MM.1S (cell line): ENCODE data around the gene ERFL.
"Not testable (repeated sequence)": the region's sequence is repeated elsewhere in the genome, so short reads cannot be mapped to it uniquely, and the experiment has no call there.

ENCODE experiments used
- DNase-seq: peaks from one replicate; pipeline ENCODE4 v3.0.0-alpha.2; 2015
- H2AFZ ChIP-seq: fragments of 300-600 bp; sonication (generic); 2 replicates; pipeline ENCODE4 v1.6.0; 2016; ENCODE audit warnings: antibody characterized with exemption, low read length
- H3F3A ChIP-seq: fragments of 300-600 bp; sonication (generic); 2 replicates; pipeline ENCODE4 v1.6.1; 2016; ENCODE audit warnings: mild to moderate bottlenecking, antibody characterized with exemption, low read length, moderate library complexity, mixed read lengths; ENCODE audit not compliant: insufficient read depth
- H3K27ac ChIP-seq: fragments of 300-600 bp; sonication (generic); 2 replicates; pipeline ENCODE4 v1.5.1; 2016; ENCODE audit warnings: mild to moderate bottlenecking, low read length
- H3K27me3 ChIP-seq: fragments of 300-600 bp; sonication (generic); replicated peaks from 2 replicates; pipeline ENCODE4 v1.6.0; 2016; ENCODE audit warnings: low read length; ENCODE audit not compliant: insufficient read depth
- H3K36me3 ChIP-seq: fragments of 300-600 bp; sonication (generic); replicated peaks from 2 replicates; pipeline ENCODE4 v1.6.1; 2016; ENCODE audit warnings: mild to moderate bottlenecking, low read length, mixed read lengths; ENCODE audit not compliant: insufficient read depth
- H3K4me1 ChIP-seq: fragments of 300-600 bp; sonication (generic); 2 replicates; pipeline ENCODE4 v1.6.1; 2016; ENCODE audit warnings: low read length, mixed read lengths
- H3K4me2 ChIP-seq: fragments of 300-600 bp; sonication (generic); 2 replicates; pipeline ENCODE4 v1.6.0; 2016; ENCODE audit warnings: low read depth, low read length
- H3K4me3 ChIP-seq: fragments of 300-600 bp; sonication (generic); 2 replicates; pipeline ENCODE4 v1.5.1; 2016; ENCODE audit warnings: low read length, mixed read lengths
- H3K79me2 ChIP-seq: fragments of 300-600 bp; sonication (generic); 2 replicates; pipeline ENCODE4 v1.6.1; 2016; ENCODE audit warnings: mixed run types, low read length, mixed read lengths
- H3K9ac ChIP-seq: fragments of 300-600 bp; sonication (generic); 2 replicates; pipeline ENCODE4 v1.6.1; 2016; ENCODE audit warnings: low read length, mixed read lengths
- H3K9me2 ChIP-seq: fragments of 300-600 bp; sonication (generic); replicated peaks from 2 replicates; pipeline ENCODE4 v1.6.1; 2016; ENCODE audit warnings: mild to moderate bottlenecking, low read length, mixed read lengths; ENCODE audit not compliant: insufficient read depth
- H3K9me3 ChIP-seq: fragments of 300-600 bp; sonication (generic); replicated peaks from 2 replicates; pipeline ENCODE4 v1.6.1; 2016; ENCODE audit warnings: mild to moderate bottlenecking, low read length, mixed read lengths; ENCODE audit not compliant: insufficient read depth
- H4K20me1 ChIP-seq: fragments of 300-600 bp; sonication (generic); 2 replicates; pipeline ENCODE4 v1.6.1; 2016; ENCODE audit warnings: mild to moderate bottlenecking, low read length, moderate library complexity, mixed read lengths; ENCODE audit not compliant: insufficient read depth
- CTCF ChIP-seq: fragments of 300-600 bp; sonication (generic); IDR thresholded peaks from 2 replicates; pipeline ENCODE4 v1.5.1; 2016; ENCODE audit warnings: antibody characterized with exemption, low read length, mixed read lengths
- EZH2 ChIP-seq: fragments of 300-600 bp; sonication (generic); optimal IDR thresholded peaks from 2 replicates; pipeline ENCODE3; 2017; ENCODE audit warnings: low read depth, mild to moderate bottlenecking, antibody characterized with exemption, low read length, mixed read lengths
- EZH2phosphoT487 ChIP-seq: fragments of 300-600 bp; sonication (generic); IDR thresholded peaks from 2 replicates; pipeline ENCODE4 v1.6.1; 2018; ENCODE audit warnings: antibody characterized with exemption, low read length

The ERFL gene

GRCh38 chr19:41939861-41940730 is 11.8 kb upstream of the ERFL start:
- Histone ChIP-seq H3K27ac (no peak overlapping the region), H4K20me1 (no peaks in the 10 kb centered on the region), H3K9me2 (no peaks in the 10 kb centered on the region), H2AFZ (peak overlapping the region; percentile 63), H3F3A (peaks cover 1% of the 10 kb centered on the region; the same call in 1 of the 2 replicates), H3K9me3 (no peaks in the 10 kb centered on the region), H3K27me3 (peaks cover 21% of the 10 kb centered on the region), H3K36me3 (no peaks in the 10 kb centered on the region), H3K9ac (peak overlapping the region; percentile 31; the same call in 1 of the 2 replicates), H3K4me3 (peak overlapping the region; percentile 57), H3K79me2 (no peaks in the 10 kb centered on the region), H3K4me2 (peak overlapping the region; percentile 77), H3K4me1 (peaks cover 8% of the 10 kb centered on the region)
- no peak for DNase-seq
- TF ChIP-seq CTCF (no peak), EZH2phosphoT487 (no peak), EZH2 (no peak)

GRCh38 chr19:41939209-41939608 is 11.0 kb upstream of the ERFL start:
- H3F3A ChIP-seq, H3K9me2 ChIP-seq, H4K20me1 ChIP-seq, H3K9me3 ChIP-seq, H3K79me2 ChIP-seq, H3K4me1 ChIP-seq, H3K4me2 ChIP-seq, H2AFZ ChIP-seq, H3K9ac ChIP-seq, H3K27ac ChIP-seq, DNase-seq, H3K4me3 ChIP-seq, H3K36me3 ChIP-seq: not testable (repeated sequence)
- peaks cover 23% of the 10 kb centered on the region for H3K27me3 ChIP-seq

- H3K27ac ChIP-seq, result no peak overlapping the region
- H3K27me3 ChIP-seq, result peaks cover 34% of the 10 kb centered on the region
Measured at GRCh38 chr19:41937525-41938468, 9.5 kb upstream of the ERFL start.

More at GRCh38 chr19:41937525-41938468, 9.5 kb upstream of the ERFL start:
- H3K36me3 ChIP-seq, result no peaks in the 10 kb centered on the region
- H3K79me2 ChIP-seq, result no peaks in the 10 kb centered on the region
- no peaks in the 10 kb centered on the region for H3K4me1 ChIP-seq
- no peak overlapping the region for H3K4me2 ChIP-seq
- TF ChIP-seq EZH2phosphoT487 (no peak), CTCF (peak; percentile 5; the same call in 1 of the 2 replicates)
- no peak for DNase-seq
- H3K9ac ChIP-seq, result no peak overlapping the region
- no peaks in the 10 kb centered on the region for H3K9me2 ChIP-seq
- H3K4me3 ChIP-seq, result no peak overlapping the region
- H3K9me3 ChIP-seq, result no peaks in the 10 kb centered on the region
- no peaks in the 10 kb centered on the region for H3F3A ChIP-seq
- H2AFZ ChIP-seq, result no peak overlapping the region
- H4K20me1 ChIP-seq, result no peaks in the 10 kb centered on the region
